ENCODE measurements around the gene ADA.

DNA sequence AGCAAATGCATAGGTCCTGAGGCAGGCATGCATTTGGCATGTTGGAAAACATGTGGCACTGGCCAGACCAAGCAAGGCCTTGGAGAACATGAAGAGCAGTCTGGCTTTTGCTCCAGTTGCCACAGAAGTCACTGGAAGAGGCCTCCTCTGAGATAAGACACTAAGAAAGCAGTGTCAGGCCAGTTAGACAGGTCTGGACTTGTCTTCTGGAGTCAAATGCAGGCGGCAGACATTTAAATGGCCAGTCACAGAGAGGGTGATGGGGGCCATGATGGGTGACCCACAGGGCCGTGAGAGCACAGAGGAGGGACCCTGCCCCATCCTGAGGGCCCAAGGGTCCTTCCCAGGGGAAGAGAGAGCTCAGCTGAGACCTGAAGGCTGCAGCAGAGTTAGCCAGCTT is 26.7 kb upstream of the ADA start:
- TF ChIP-seq CTCF (conservative IDR thresholded peaks at IDR 0.05 in 1 of 2, IDR thresholded peaks at IDR 0.05 in 1 of 2; ENCODE audit: extremely low read depth in 1 of 2, insufficient read depth in 1 of 2, low read depth in 1 of 2, low read length in 2 of 2): no peak
- TF ChIP-seq EZH2 (IDR thresholded peaks at IDR 0.05; ENCODE audit: borderline replicate concordance, low read length): no peak
